ENCODE data around the gene SMIM32.

- no peak for TF ChIP-seq POLR2A (IDR thresholded peaks at IDR 0.05)
- TF ChIP-seq CTCF (IDR thresholded peaks at IDR 0.05), result no peak
- TF ChIP-seq EP300 (IDR thresholded peaks at IDR 0.05), result no peak
Observed at GRCh38 chr5:136211282-136212040, 18.5 kb upstream of the SMIM32 start.
